H1 (cell line): ENCODE data around the gene GP9. TPM values are rescaled to one million over a fixed set of nuclear protein-coding genes. Genes with fewer than 3 reads are reported as not detected.

Source experiments
- CTCF ChIA-PET: fragments of 300-600 bp; sonication (Branson Sonifier 250); formaldehyde crosslinking; loops from one replicate; lab custom pipeline; 2021; ENCODE audit not compliant: partially characterized antibody; lab: Charles Lee
- POLR2A ChIA-PET: fragments of 300-600 bp; sonication (Branson Sonifier 250); formaldehyde crosslinking; loops from one replicate; lab custom pipeline; 2021; ENCODE audit warnings: inconsistent platforms; ENCODE audit not compliant: partially characterized antibody; lab: Charles Lee
- DNase-seq, 2 experiments: peaks; one replicate each; pipeline versions ENCODE4 v3.0.0 to v3.0.0-alpha.2; 2010 to 2022; ENCODE audit warnings: low spot score in 2 of 2, low read depth in 1 of 2, mixed read lengths in 1 of 2
- FAIRE-seq: peaks from 2 replicates; lab custom pipeline; 2011; peaks lifted over from hg19 to GRCh38; lab: Jason Lieb, UNC
- H2AFZ ChIP-seq: 2 replicates; pipeline ENCODE4 v1.8.1; 2012; ENCODE audit warnings: low read length, inconsistent platforms
- H2AK5ac ChIP-seq: 2 replicates; pipeline ENCODE4 v1.6.1; 2013; ENCODE audit warnings: low read depth, low read length
- H2BK120ac ChIP-seq: replicated peaks from 2 replicates; pipeline ENCODE3; 2013; ENCODE audit warnings: low read depth, low read length, inconsistent platforms
- H2BK12ac ChIP-seq: 2 replicates; pipeline ENCODE4 v1.6.1; 2013; ENCODE audit warnings: low read depth, low read length
- H2BK15ac ChIP-seq: 2 replicates; pipeline ENCODE4 v1.6.1; 2013; ENCODE audit warnings: low read length
- H2BK20ac ChIP-seq: 2 replicates; pipeline ENCODE4 v1.6.1; 2013; ENCODE audit warnings: low read length
- H2BK5ac ChIP-seq: 2 replicates; pipeline ENCODE4 v1.6.1; 2013; ENCODE audit warnings: low read depth, low read length
- H3K14ac ChIP-seq: 2 replicates; pipeline ENCODE4 v1.6.1; 2013; ENCODE audit warnings: inconsistent platforms; ENCODE audit not compliant: insufficient read length
- H3K18ac ChIP-seq: 2 replicates; pipeline ENCODE4 v1.6.1; 2013; ENCODE audit warnings: low read length; ENCODE audit errors: extremely low read depth
- H3K23ac ChIP-seq: 2 replicates; pipeline ENCODE4 v1.6.1; 2013; ENCODE audit warnings: inconsistent platforms; ENCODE audit not compliant: insufficient read length
- H3K23me2 ChIP-seq: 2 replicates; pipeline ENCODE4 v1.6.1; 2013; ENCODE audit warnings: low read depth, low read length
- H3K27ac ChIP-seq: 2 replicates; pipeline ENCODE4 v1.6.1; 2011; ENCODE audit warnings: low read depth, low read length, inconsistent platforms
- H3K27me3 ChIP-seq, 4 experiments: replicated peaks in 1 of 4; 1 replicate in 1 of 4; 2 replicates in 3 of 4; pipeline versions ENCODE4 v1.6.1 to v1.8.1; 2011 to 2013; ENCODE audit warnings: low read length in 3 of 4, mild to moderate bottlenecking in 3 of 4, inconsistent platforms in 2 of 4, mixed read lengths in 2 of 4, moderate library complexity in 1 of 4; ENCODE audit not compliant: control insufficient read depth in 3 of 4, insufficient read depth in 3 of 4; ENCODE audit errors: extremely low read depth in 1 of 4
- H3K36me3 ChIP-seq, 4 experiments: 2 replicates each; pipeline versions ENCODE4 v1.6.1 to v1.8.1; 2011 to 2013; ENCODE audit warnings: mild to moderate bottlenecking in 4 of 4, low read length in 3 of 4, moderate library complexity in 2 of 4, control low read depth in 1 of 4, inconsistent platforms in 1 of 4; ENCODE audit not compliant: insufficient read depth in 4 of 4, control insufficient read depth in 2 of 4
- H3K4ac ChIP-seq: replicated peaks from 2 replicates; pipeline ENCODE3; 2013; ENCODE audit warnings: low read length, low read depth, mixed read lengths, inconsistent platforms; ENCODE audit not compliant: insufficient read length
- H3K4me1 ChIP-seq, 4 experiments: replicated peaks in 1 of 4; 1 replicate in 1 of 4; 2 replicates in 3 of 4; pipeline versions ENCODE4 v1.6.1 to v1.8.1; 2011 to 2013; ENCODE audit warnings: low read length in 3 of 4, inconsistent platforms in 2 of 4, mixed read lengths in 1 of 4; ENCODE audit not compliant: insufficient read depth in 4 of 4, control insufficient read depth in 3 of 4
- H3K4me2 ChIP-seq, 2 experiments: 2 replicates each; pipeline versions ENCODE4 v1.6.1 to v1.8.1; 2011 to 2013; ENCODE audit warnings: low read depth in 2 of 2, low read length in 2 of 2, control low read depth in 1 of 2, inconsistent platforms in 1 of 2, mild to moderate bottlenecking in 1 of 2; ENCODE audit not compliant: insufficient read depth in 1 of 2
- H3K4me3 ChIP-seq, 4 experiments: fragments of 200-600, 300-600 bp in 1 of 4; sonication (generic), shearing (Covaris generic), sonication (Bioruptor Twin) in 1 of 4; 2 replicates each; pipeline versions ENCODE4 v1.5.1 to v1.8.1; 2011 to 2016; ENCODE audit warnings: low read length in 4 of 4, low read depth in 3 of 4, control low read depth in 2 of 4, inconsistent platforms in 2 of 4, mild to moderate bottlenecking in 2 of 4, mixed read lengths in 1 of 4, moderate library complexity in 1 of 4; ENCODE audit not compliant: insufficient read depth in 2 of 4; ENCODE audit errors: extremely low read depth in 1 of 4
- H3K56ac ChIP-seq: replicated peaks from 2 replicates; pipeline ENCODE3; 2013; ENCODE audit warnings: low read depth, mild to moderate bottlenecking, mixed read lengths, low read length, inconsistent platforms; ENCODE audit not compliant: insufficient read length
- H3K79me1 ChIP-seq: 2 replicates; pipeline ENCODE4 v1.6.1; 2013; ENCODE audit warnings: low read depth, low read length, control low read depth
- H3K79me2 ChIP-seq, 2 experiments: 2 replicates each; pipeline versions ENCODE4 v1.6.1 to v1.8.1; 2012 to 2013; ENCODE audit warnings: low read length in 2 of 2, mild to moderate bottlenecking in 2 of 2, inconsistent platforms in 1 of 2; ENCODE audit not compliant: insufficient read depth in 2 of 2, control insufficient read depth in 1 of 2
- H3K9ac ChIP-seq, 4 experiments: replicated peaks in 1 of 4; 1 replicate in 1 of 4; 2 replicates in 3 of 4; pipeline versions ENCODE4 v1.6.1 to v1.8.1; 2011 to 2013; ENCODE audit warnings: low read depth in 3 of 4, low read length in 3 of 4, control low read depth in 2 of 4, mild to moderate bottlenecking in 2 of 4, moderate library complexity in 2 of 4, inconsistent platforms in 1 of 4; ENCODE audit errors: extremely low read depth in 1 of 4
- H3K9me3 ChIP-seq, 2 experiments: 2 replicates each; pipeline versions ENCODE4 v1.6.1 to v1.8.1; 2012 to 2013; ENCODE audit warnings: mild to moderate bottlenecking in 2 of 2, moderate library complexity in 2 of 2, control low read depth in 1 of 2, inconsistent platforms in 1 of 2, low read depth in 1 of 2, low read length in 1 of 2, mixed read lengths in 1 of 2; ENCODE audit not compliant: insufficient read depth in 2 of 2
- H4K20me1 ChIP-seq, 2 experiments: replicated peaks in 1 of 2; 2 replicates each; pipeline versions ENCODE3 to v1.8.1; 2011 to 2013; ENCODE audit warnings: inconsistent platforms in 2 of 2, low read length in 2 of 2, mild to moderate bottlenecking in 1 of 2; ENCODE audit not compliant: insufficient read depth in 2 of 2, control insufficient read depth in 1 of 2
- H4K5ac ChIP-seq: 2 replicates; pipeline ENCODE4 v1.6.1; 2013; ENCODE audit warnings: low read length, low read depth, mixed read lengths, inconsistent platforms; ENCODE audit not compliant: insufficient read length
- H4K8ac ChIP-seq: 2 replicates; pipeline ENCODE4 v1.8.0; 2013; ENCODE audit warnings: mild to moderate bottlenecking, moderate library complexity, low read length, inconsistent platforms; ENCODE audit not compliant: insufficient read depth; ENCODE audit errors: extremely low read depth
- H4K91ac ChIP-seq: replicated peaks from 2 replicates; pipeline ENCODE3; 2013; ENCODE audit warnings: low read length, mixed read lengths, inconsistent platforms; ENCODE audit not compliant: insufficient read length
- NANOG ChIP-seq: IDR thresholded peaks from 2 replicates; pipeline ENCODE4 v1.6.1; 2011; ENCODE audit warnings: low read length, low read depth, mild to moderate bottlenecking, inconsistent platforms; ENCODE audit not compliant: insufficient read depth, poor library complexity, severe bottlenecking
- SP4 ChIP-seq: IDR thresholded peaks from 2 replicates; pipeline ENCODE4 v1.6.1; 2012; ENCODE audit warnings: low read length, inconsistent platforms
- WGBS, 2 experiments: shearing (Covaris generic) in 1 of 2; methylation state at CpG; one replicate each; pipeline versions ENCODE4 v1.1.6 to v1.1.7; 2013 to 2015; ENCODE audit warnings: low lambda C conversion rate in 2 of 2, mixed read lengths in 2 of 2, inconsistent platforms in 1 of 2, low coverage in 1 of 2, missing lambda C conversion rate in 1 of 2; ENCODE audit not compliant: insufficient replicate concordance in 2 of 2, insufficient coverage in 1 of 2, insufficient read length in 1 of 2; ENCODE audit errors: extremely low coverage in 1 of 2, missing lambda C conversion rate in 1 of 2; 5-methylcytosine and 5-hydroxymethylcytosine counted together
- polyA plus RNA-seq, 7 experiments: library from polyadenylated mRNA; depleted of rRNA in 3 of 7; stranded (reverse) in 5 of 7; unstranded in 2 of 7; fragments of >200 nt in 5 of 7; fragments of 200-250 nt in 2 of 7; gene quantifications; 1 replicate in 5 of 7; 2 replicates in 1 of 7; 4 replicates in 1 of 7; pipeline versions ENCODE4 v1.2.1 to v1.2.3, GENCODE V29; 2011 to 2013; ENCODE audit warnings: missing spikeins in 2 of 7, mixed read lengths in 2 of 7
- total RNA-seq: library from RNA; stranded (reverse); fragmentation: NEBNext Ultra II Directional; extraction: Animal tissue kit (Norgen Biotek cat#: 25700); gene quantifications from 2 replicates; pipeline ENCODE4 v1.2.1, GENCODE V29; 2021

The GP9 gene
- total and polyA plus RNA-seq, 2 of the 8 experiments (the other 6 are each of a cell fraction or from before 2014, with no cell fraction given) = not detected

DNA sequence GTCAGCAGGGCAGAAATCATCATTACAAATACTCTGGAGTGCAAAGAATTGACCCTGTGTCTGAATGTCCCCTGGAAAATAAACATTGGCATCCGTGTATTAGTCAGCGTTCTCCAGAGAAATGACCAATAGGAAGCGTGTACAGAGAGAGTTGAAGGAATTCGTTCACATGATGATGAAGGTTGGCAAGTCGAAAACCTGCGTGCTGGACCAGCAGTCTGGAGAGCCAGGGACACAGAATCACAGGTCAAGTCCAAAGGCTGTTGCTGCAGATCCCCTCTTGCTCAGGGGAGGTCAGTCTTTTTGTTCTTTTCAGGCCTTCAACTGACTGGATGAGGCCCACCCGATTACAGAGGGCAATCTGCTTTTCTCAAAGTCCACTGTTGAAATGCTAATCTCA lies 16.6 kb downstream of the GP9 start:
- no peaks in the 10 kb centered on the region for H3K79me2 ChIP-seq
- H3K4ac ChIP-seq = no peak overlapping the region
- no peak overlapping the region for H2BK15ac ChIP-seq
- no peaks in the 10 kb centered on the region for H3K23me2 ChIP-seq
- no peak overlapping the region for H3K56ac ChIP-seq
- H3K4me3 ChIP-seq = no peak overlapping the region
- no peak overlapping the region for H3K14ac ChIP-seq
- H2BK12ac ChIP-seq = no peak overlapping the region
- no peak overlapping the region for H4K5ac ChIP-seq
- H3K4me2 ChIP-seq = no peak overlapping the region
- no peak overlapping the region for H2BK120ac ChIP-seq
- no peak overlapping the region for H4K8ac ChIP-seq
- no peak overlapping the region for H2AFZ ChIP-seq
- POLR2A ChIA-PET = no interaction called here
- CTCF ChIA-PET = interaction anchor here (0.6 to 2.3 kb wide), 2 partner anchors 24 to 189 kb away, joined by 3 to 11 read pairs; no protein-coding TSS in a partner anchor
- no peaks in the 10 kb centered on the region for H3K36me3 ChIP-seq
- no peak overlapping the region for H3K9ac ChIP-seq
- no peak overlapping the region for H3K27ac ChIP-seq
- H2AK5ac ChIP-seq = no peak overlapping the region
- WGBS, 2 experiments = 88% methylated on average over 7 of the region's 7 CpGs; no CpG with 5 or more reads in 1 of the 2 experiments
- no peak for FAIRE-seq
- no peaks in the 10 kb centered on the region for H3K9me3 ChIP-seq
- H3K27me3 ChIP-seq = no peaks in the 10 kb centered on the region
- no peak overlapping the region for H3K18ac ChIP-seq
- no peak for DNase-seq
- no peak overlapping the region for H3K23ac ChIP-seq
- no peak overlapping the region for H2BK5ac ChIP-seq
- H4K91ac ChIP-seq = no peak overlapping the region
- H3K4me1 ChIP-seq = no peaks in the 10 kb centered on the region
- no peaks in the 10 kb centered on the region for H3K79me1 ChIP-seq
- no peaks in the 10 kb centered on the region for H4K20me1 ChIP-seq
- H2BK20ac ChIP-seq = no peak overlapping the region
- TF ChIP-seq NANOG (no peak), SP4 (no peak)
